ENCODE results near the gene KLF4. TPM values are rescaled to one million over a fixed set of nuclear protein-coding genes. Genes with fewer than 3 reads are reported as not detected.
"Not testable (repeated sequence)": the region's sequence is repeated elsewhere in the genome, so short reads cannot be mapped to it uniquely, and the experiment has no call there.

Gene KLF4
- total and polyA plus RNA-seq, 2 experiments from 2014 or later: 35.0 to 66.8 TPM

DNA sequence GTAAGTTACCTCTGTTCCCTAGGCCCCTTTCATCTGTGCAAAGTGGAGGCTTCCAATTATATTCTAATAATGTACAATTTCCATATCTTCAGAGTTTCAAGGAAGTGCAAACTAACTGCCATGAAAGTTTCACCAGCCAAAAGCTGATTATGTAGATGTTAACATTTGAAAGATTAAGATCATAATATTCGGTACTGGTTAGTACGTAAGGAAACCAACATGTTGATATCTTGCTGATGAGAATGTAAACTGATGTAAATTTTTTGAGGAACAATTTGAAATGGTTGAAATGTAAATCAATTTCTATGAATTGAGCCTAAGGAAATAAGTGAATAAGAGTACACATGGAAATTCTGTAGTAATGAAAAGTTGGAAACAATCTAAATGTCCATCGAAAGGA, 12.9 kb upstream of the KLF4 start:
- no peak overlapping the region for H3K4me2 ChIP-seq
- TF ChIP-seq CTCF (IDR thresholded peaks at IDR 0.05; ENCODE audit: poor library complexity): no peak
- TF ChIP-seq EZH2phosphoT487 (IDR thresholded peaks at IDR 0.05; ENCODE audit: low read depth, severe bottlenecking, unreplicated experiment): no peak
- TF ChIP-seq EZH2 (IDR thresholded peaks at IDR 0.05; ENCODE audit: borderline replicate concordance): no peak
- no peak overlapping the region for H2AFZ ChIP-seq
- no peaks in the 10 kb centered on the region for H3K9me2 ChIP-seq (replicated peaks; ENCODE audit: insufficient read depth)
- H3K36me3 ChIP-seq (replicated peaks; ENCODE audit: insufficient read depth, low read depth): no peaks in the 10 kb centered on the region
- H3K9me3 ChIP-seq (ENCODE audit: low read depth): no peaks in the 10 kb centered on the region
- no peak for DNase-seq (ENCODE audit: low spot score)
- no peaks in the 10 kb centered on the region for H3K27me3 ChIP-seq
- H3K79me2 ChIP-seq: no peaks in the 10 kb centered on the region
- no peak overlapping the region for H3K4me3 ChIP-seq
- H4K20me1 ChIP-seq (ENCODE audit: insufficient read depth, poor library complexity, severe bottlenecking): no peaks in the 10 kb centered on the region
- 92% methylated on average over 3 of the region's 3 CpGs for WGBS (ENCODE audit: low lambda C conversion rate, missing lambda C conversion rate)
- H3K4me1 ChIP-seq (ENCODE audit: insufficient read depth): peaks cover 11% of the 10 kb centered on the region
- no peak overlapping the region for H3K27ac ChIP-seq

- DNase-seq (ENCODE audit: low spot score); H3K36me3 ChIP-seq (replicated peaks; ENCODE audit: insufficient read depth, low read depth); H3K9me2 ChIP-seq (replicated peaks; ENCODE audit: insufficient read depth); H3K9me3 ChIP-seq (ENCODE audit: low read depth); H2AFZ ChIP-seq; H3K4me2 ChIP-seq; H4K20me1 ChIP-seq (ENCODE audit: insufficient read depth, poor library complexity, severe bottlenecking); H3K27ac ChIP-seq; H3K4me3 ChIP-seq; H3K79me2 ChIP-seq; H3K27me3 ChIP-seq: not testable (repeated sequence)
- H3K4me1 ChIP-seq (ENCODE audit: insufficient read depth): peaks cover 11% of the 10 kb centered on the region
- WGBS (ENCODE audit: low lambda C conversion rate, missing lambda C conversion rate): 97% methylated on average over 17 of the region's 17 CpGs
These were observed 11.0 kb upstream of the KLF4 start for GRCh38 chr9:107500421-107501200.

DNA sequence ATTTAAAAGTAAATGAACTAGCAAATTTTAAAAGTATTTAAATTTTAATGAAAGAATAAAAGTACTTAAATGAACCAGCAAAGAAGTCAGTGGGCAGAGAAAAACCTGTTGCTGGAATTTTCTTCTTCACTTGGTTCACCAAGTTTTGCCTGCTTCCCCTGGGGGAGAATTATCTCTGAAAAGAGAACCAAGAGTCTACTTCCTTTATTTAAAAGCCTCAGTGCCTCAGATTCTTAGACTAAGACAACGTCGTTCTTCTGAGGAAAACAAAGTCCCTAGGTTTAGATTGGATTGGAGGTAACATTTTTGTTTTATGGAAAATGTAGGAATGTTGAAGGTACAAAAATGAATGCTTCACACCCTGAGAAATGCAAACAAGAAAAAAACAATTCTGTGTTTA, 7.4 kb upstream of the KLF4 start:
- WGBS (ENCODE audit: low lambda C conversion rate, missing lambda C conversion rate): 58% methylated on average over 2 of the region's 2 CpGs

More for the DNA sequence above, 7.4 kb upstream of the KLF4 start:
- H3K27me3 ChIP-seq: no peaks in the 10 kb centered on the region
- H4K20me1 ChIP-seq (ENCODE audit: insufficient read depth, poor library complexity, severe bottlenecking): no peaks in the 10 kb centered on the region
- no peak for DNase-seq (ENCODE audit: low spot score)
- H3K79me2 ChIP-seq: no peaks in the 10 kb centered on the region
- no peak overlapping the region for H3K4me3 ChIP-seq
- H3K4me2 ChIP-seq: no peak overlapping the region
- no peaks in the 10 kb centered on the region for H3K36me3 ChIP-seq (replicated peaks; ENCODE audit: insufficient read depth, low read depth)
- TF ChIP-seq EZH2 (IDR thresholded peaks at IDR 0.05; ENCODE audit: borderline replicate concordance) (no peak), EZH2phosphoT487 (IDR thresholded peaks at IDR 0.05; ENCODE audit: low read depth, severe bottlenecking, unreplicated experiment) (no peak), CTCF (IDR thresholded peaks at IDR 0.05; ENCODE audit: poor library complexity) (no peak)
- H2AFZ ChIP-seq: no peak overlapping the region
- H3K4me1 ChIP-seq (ENCODE audit: insufficient read depth): peaks cover 6% of the 10 kb centered on the region
- H3K9me2 ChIP-seq (replicated peaks; ENCODE audit: insufficient read depth): no peaks in the 10 kb centered on the region
- no peak overlapping the region for H3K27ac ChIP-seq
- H3K9me3 ChIP-seq (ENCODE audit: low read depth): no peaks in the 10 kb centered on the region

Data from hepatocyte (in vitro differentiated cells).